Naive thymus-derived CD4-positive, alpha-beta T cell (primary cell): ENCODE results near the gene TEKT4. TPM values are rescaled to one million over a fixed set of nuclear protein-coding genes. Genes with fewer than 3 reads are reported as not detected.
"Not testable (repeated sequence)": the region's sequence is repeated elsewhere in the genome, so short reads cannot be mapped to it uniquely, and the experiment has no call there.

Source experiments
- ATAC-seq: fragments of 150-1000 bp; cut with Tn5 transposase; 2 replicates; pipeline ENCODE4 v1.10.0; 2021; ENCODE audit warnings: mild to moderate bottlenecking, moderate library complexity
- CTCF ChIA-PET: fragments of 350-600 bp; sonication (Branson Sonifier 250); formaldehyde crosslinking; loops from one replicate; lab custom pipeline; 2021; ENCODE audit warnings: antibody characterized with exemption; lab: Charles Lee
- POLR2A ChIA-PET: fragments of 350-600 bp; sonication (Branson Sonifier 250); formaldehyde crosslinking; loops from one replicate; lab custom pipeline; 2021; ENCODE audit warnings: antibody characterized with exemption, inconsistent platforms; lab: Charles Lee
- DNase-seq, 9 donors: peaks; one replicate each; pipeline versions ENCODE4 v3.0.0 to v3.0.0-alpha.2; 2020 to 2022; ENCODE audit warnings: mixed read lengths in 1 of 9
- H3K27ac ChIP-seq: one replicate; pipeline ENCODE4 v1.7.0; 2013; ENCODE audit warnings: mild to moderate bottlenecking, low read depth, low read length, moderate library complexity
- H3K27me3 ChIP-seq, 2 donors: one replicate each; pipeline ENCODE4 v1.7.0; 2013; ENCODE audit warnings: low read length in 2 of 2, mild to moderate bottlenecking in 2 of 2, moderate library complexity in 2 of 2; ENCODE audit not compliant: control insufficient read depth in 2 of 2, insufficient read depth in 2 of 2
- H3K36me3 ChIP-seq, 3 experiments: 1 replicate in 2 of 3; 2 replicates in 1 of 3; pipeline ENCODE4 v1.7.0; 2013; ENCODE audit warnings: low read length in 3 of 3, mild to moderate bottlenecking in 3 of 3, moderate library complexity in 1 of 3; ENCODE audit not compliant: insufficient read depth in 3 of 3, control insufficient read depth in 2 of 3
- H3K4me1 ChIP-seq, 2 donors: one replicate each; pipeline ENCODE4 v1.7.0; 2013; ENCODE audit warnings: low read length in 2 of 2, mild to moderate bottlenecking in 2 of 2, moderate library complexity in 1 of 2; ENCODE audit not compliant: control insufficient read depth in 2 of 2, insufficient read depth in 2 of 2
- H3K4me3 ChIP-seq: 2 replicates; pipeline ENCODE4 v1.7.0; 2013; ENCODE audit warnings: mild to moderate bottlenecking, low read length
- H3K9me3 ChIP-seq, 3 experiments: 1 replicate in 2 of 3; 2 replicates in 1 of 3; pipeline ENCODE4 v1.7.0; 2013; ENCODE audit warnings: low read length in 3 of 3; ENCODE audit not compliant: control insufficient read depth in 2 of 3
- H3K27ac Mint-ChIP-seq, 9 donors: one replicate each; pipeline ENCODE4 v1.8.0; 2020 to 2022; ENCODE audit warnings: mixed read lengths in 9 of 9, mild to moderate bottlenecking in 8 of 9, moderate library complexity in 5 of 9, inconsistent platforms in 2 of 9
- H3K27me3 Mint-ChIP-seq, 5 donors: one replicate each; pipeline ENCODE4 v1.8.0; 2021 to 2022; ENCODE audit warnings: mixed read lengths in 5 of 5, mild to moderate bottlenecking in 1 of 5
- H3K36me3 Mint-ChIP-seq, 5 donors: one replicate each; pipeline ENCODE4 v1.8.0; 2020 to 2022; ENCODE audit warnings: mixed read lengths in 5 of 5, mild to moderate bottlenecking in 3 of 5, inconsistent platforms in 1 of 5
- H3K4me1 Mint-ChIP-seq, 7 donors: one replicate each; pipeline ENCODE4 v1.8.0; 2020 to 2022; ENCODE audit warnings: mixed read lengths in 7 of 7, mild to moderate bottlenecking in 3 of 7, inconsistent platforms in 1 of 7
- H3K4me3 Mint-ChIP-seq, 10 donors: one replicate each; pipeline ENCODE4 v1.8.0; 2020 to 2022; ENCODE audit warnings: mild to moderate bottlenecking in 10 of 10, mixed read lengths in 10 of 10, moderate library complexity in 6 of 10, inconsistent platforms in 2 of 10
- H3K9me3 Mint-ChIP-seq, 11 donors: one replicate each; pipeline ENCODE4 v1.8.0; 2020 to 2022; ENCODE audit warnings: mixed read lengths in 11 of 11, mild to moderate bottlenecking in 4 of 11, inconsistent platforms in 1 of 11, moderate library complexity in 1 of 11
- intact Hi-C, 2 donors: fragments of 100-400 bp; cut with micrococcal nuclease; formaldehyde crosslinking; loops; one replicate each; pipeline ENCODE4 v1.15.1; 2023
- polyA plus RNA-seq, 2 donors: library from polyadenylated mRNA; unstranded; fragments of 300-500 nt; fragmentation: Illumina TruSeq; gene quantifications; one replicate each; pipeline ENCODE4 v1.2.3, GENCODE V29; 2021
- total RNA-seq, 6 experiments: library from RNA in 5 of 6; stranded (reverse) in 5 of 6; gene quantifications; 1 replicate in 5 of 6; 2 replicates in 1 of 6; pipeline ENCODE4 v1.2.3 and lab custom pipeline; 2021 to 2026

The TEKT4 gene
- total and polyA plus RNA-seq, 7 experiments from 2014 or later = 0.19 TPM; not detected in 6

- ATAC-seq, H3K9me3 ChIP-seq, H3K36me3 ChIP-seq, H3K4me3 ChIP-seq, H3K27ac Mint-ChIP-seq, intact Hi-C loops, H3K4me1 ChIP-seq, H3K36me3 Mint-ChIP-seq, H3K27me3 ChIP-seq, DNase-seq, H3K4me3 Mint-ChIP-seq, POLR2A ChIA-PET, CTCF ChIA-PET, H3K4me1 Mint-ChIP-seq, H3K27ac ChIP-seq: not testable (repeated sequence)
- H3K27me3 Mint-ChIP-seq = peaks cover 5 to 39% (median 31%) of the 10 kb centered on the region in 5 donors
- H3K9me3 Mint-ChIP-seq = peaks cover 0 to 10% (median 6%) of the 10 kb centered on the region in 11 donors
These were observed 35.7 kb downstream of the TEKT4 start for GRCh38 chr2:94906976-94907375.

- ChIA-PET POLR2A (no interaction called here), CTCF (no interaction called here)
- Histone ChIP-seq H3K36me3 (no peaks in the 10 kb centered on the region), H3K4me1 (no peaks in the 10 kb centered on the region), H3K4me3 (no peak overlapping the region), H3K27ac (no peak overlapping the region), H3K27me3 (no peaks in the 10 kb centered on the region), H3K9me3 (no peaks in the 10 kb centered on the region)
- DNase-seq (no peak), ATAC-seq (no peak)
- Mint-ChIP-seq H3K36me3 (no peaks in the 10 kb centered on the region), H3K9me3 (peaks cover 0 to 11% (median 6%) of the 10 kb centered on the region in 11 donors), H3K4me3 (no peak overlapping the region), H3K27ac (no peak overlapping the region), H3K4me1 (no peaks in the 10 kb centered on the region), H3K27me3 (peaks cover 0 to 32% (median 25%) of the 10 kb centered on the region in 5 donors)
- intact Hi-C loops = no loop called here
These were observed 52.0 kb downstream of the TEKT4 start for GRCh38 chr2:94923196-94923595.

- H3K4me3 ChIP-seq, POLR2A ChIA-PET, DNase-seq, ATAC-seq, intact Hi-C loops, H3K4me1 Mint-ChIP-seq, H3K27ac ChIP-seq, H3K4me3 Mint-ChIP-seq, H3K27me3 ChIP-seq, H3K36me3 Mint-ChIP-seq, H3K9me3 ChIP-seq, CTCF ChIA-PET, H3K36me3 ChIP-seq, H3K4me1 ChIP-seq, H3K27ac Mint-ChIP-seq: not testable (repeated sequence)
- Mint-ChIP-seq H3K27me3 (peaks cover 0 to 32% (median 22%) of the 10 kb centered on the region in 5 donors), H3K9me3 (peaks cover 0 to 11% (median 6%) of the 10 kb centered on the region in 11 donors)
These were observed 53.8 kb downstream of the TEKT4 start for GRCh38 chr2:94924999-94925398.

Other genes starting within 250 kb of the TEKT4 start
- gene MAL, start 154.3 kb downstream of the TEKT4 start, total RNA-seq = 100 to 1,000 TPM; 124 to 575 (median 159) TPM
- 100 to 1,000 TPM; 355 to 408 TPM for gene MAL, start 154.3 kb downstream of the TEKT4 start, polyA plus RNA-seq